Transverse colon (tissue), 4 donors: ENCODE measurements around the gene TNNC1.

ENCODE experiments used
- CTCF ChIP-seq, 5 experiments: fragments of 200-600 bp in 3 of 5; fragments of 450-650 bp in 2 of 5; sonication (generic) in 3 of 5; IDR thresholded peaks; 1 replicate in 2 of 5; 2 replicates in 3 of 5; pipeline ENCODE4 v1.5.1; 2016 to 2017; ENCODE audit warnings: antibody characterized with exemption in 5 of 5, inconsistent platforms in 3 of 5, mild to moderate bottlenecking in 2 of 5, moderate library complexity in 1 of 5
- EP300 ChIP-seq: sonication (generic); formaldehyde crosslinking; IDR thresholded peaks from one replicate; pipeline ENCODE4 v1.6.1; 2017; ENCODE audit warnings: antibody characterized with exemption, low read depth
- POLR2A ChIP-seq: fragments of 450-650 bp; IDR thresholded peaks from one replicate; pipeline ENCODE4 v1.6.1; 2016; ENCODE audit warnings: antibody characterized with exemption, mild to moderate bottlenecking, moderate library complexity
- POLR2AphosphoS5 ChIP-seq, 3 donors: sonication (generic); formaldehyde crosslinking; IDR thresholded peaks; one replicate each; pipeline ENCODE4 v1.6.1; 2016; ENCODE audit warnings: antibody characterized with exemption in 3 of 3

- no peak for TF ChIP-seq CTCF (IDR thresholded peaks at IDR 0.05)
- no peak for TF ChIP-seq EP300
- no peak for TF ChIP-seq POLR2A
- no peak for TF ChIP-seq POLR2AphosphoS5 (IDR thresholded peaks at IDR 0.05)
These were observed 1.7 kb downstream of the TNNC1 start for GRCh38 chr3:52452126-52452525.
